Upper lobe of left lung (tissue), 6 donors: ENCODE results near the gene NEU4. TPM values are rescaled to one million over a fixed set of nuclear protein-coding genes. Genes with fewer than 3 reads are reported as not detected.
A peak's percentile ranks its signal among the peaks of the same experiment; 100 is the strongest.

Source experiments
- ATAC-seq, 2 donors: fragments of 200-7000 bp; cut with Tn5 transposase; one replicate each; pipeline ENCODE4 v1.9.1; 2022; ENCODE audit warnings: mild to moderate bottlenecking in 2 of 2, moderate library complexity in 2 of 2; ENCODE audit not compliant: low FRiP score in 2 of 2
- DNase-seq, 2 donors: peaks; one replicate each; pipeline ENCODE4 v3.0.0-alpha.2; 2019 to 2020
- H3K27ac ChIP-seq, 4 donors: fragments of 200-600 bp; sonication (generic); one replicate each; pipeline ENCODE4 v1.5.1; 2016 to 2019
- H3K27me3 ChIP-seq, 4 donors: fragments of 200-600 bp; sonication (generic); one replicate each; pipeline ENCODE4 v1.5.1; 2017 to 2019
- H3K36me3 ChIP-seq, 4 donors: fragments of 200-600 bp; sonication (generic); one replicate each; pipeline ENCODE4 v1.5.1; 2016 to 2019
- H3K4me1 ChIP-seq, 4 donors: fragments of 200-600 bp; sonication (generic); one replicate each; pipeline ENCODE4 v1.5.1; 2018 to 2019
- H3K4me3 ChIP-seq, 4 donors: fragments of 200-600 bp; sonication (generic); one replicate each; pipeline ENCODE4 v1.5.1; 2017 to 2019; ENCODE audit warnings: mild to moderate bottlenecking in 2 of 4, moderate library complexity in 1 of 4
- H3K9me3 ChIP-seq, 4 donors: fragments of 200-600 bp; sonication (generic); one replicate each; pipeline ENCODE4 v1.5.1; 2018 to 2019
- EP300 ChIP-seq, 4 donors: sonication (generic); formaldehyde crosslinking; IDR thresholded peaks; one replicate each; pipeline ENCODE4 v1.5.1; 2017; ENCODE audit warnings: antibody characterized with exemption in 4 of 4, control low read depth in 2 of 4
- POLR2A ChIP-seq, 4 donors: fragments of 450-650 bp; IDR thresholded peaks; one replicate each; pipeline ENCODE4 v1.5.1; 2016 to 2017; ENCODE audit warnings: antibody characterized with exemption in 4 of 4, mild to moderate bottlenecking in 2 of 4
- POLR2AphosphoS5 ChIP-seq, 2 donors: sonication (generic); formaldehyde crosslinking; IDR thresholded peaks; one replicate each; pipeline ENCODE4 v1.5.1; 2017; ENCODE audit warnings: antibody characterized with exemption in 2 of 2
- WGBS, 2 donors: methylation state at CpG; one replicate each; pipeline ENCODE4 v1.1.5; 2017 to 2018; 5-methylcytosine and 5-hydroxymethylcytosine counted together
- total RNA-seq, 6 donors: library from RNA; depleted of rRNA in 4 of 6; stranded (reverse); fragments of >200 nt in 4 of 6; gene quantifications; one replicate each; pipeline versions ENCODE4 v1.1.0 to v1.2.1, GENCODE V29; 2016 to 2021
- TF ChIP-seq, protein P1 (sequence below), 6 experiments: fragments of 450-650 bp in 4 of 6; fragments of 200-600 bp in 2 of 6; sonication (generic) in 2 of 6; IDR thresholded peaks; one replicate each; pipeline ENCODE4 v1.5.1; 2016 to 2019; ENCODE audit warnings: antibody characterized with exemption in 6 of 6
- donor health status: DM: no; HTN: no; CAD: no; lungs with moderate emphysema.
- donor health status: DM: no; HTN: yes; CAD: no; lungs with severe emphysema.

The NEU4 gene
- total RNA-seq, 6 donors from 2014 or later = 2.9 TPM; not detected in 5

DNA sequence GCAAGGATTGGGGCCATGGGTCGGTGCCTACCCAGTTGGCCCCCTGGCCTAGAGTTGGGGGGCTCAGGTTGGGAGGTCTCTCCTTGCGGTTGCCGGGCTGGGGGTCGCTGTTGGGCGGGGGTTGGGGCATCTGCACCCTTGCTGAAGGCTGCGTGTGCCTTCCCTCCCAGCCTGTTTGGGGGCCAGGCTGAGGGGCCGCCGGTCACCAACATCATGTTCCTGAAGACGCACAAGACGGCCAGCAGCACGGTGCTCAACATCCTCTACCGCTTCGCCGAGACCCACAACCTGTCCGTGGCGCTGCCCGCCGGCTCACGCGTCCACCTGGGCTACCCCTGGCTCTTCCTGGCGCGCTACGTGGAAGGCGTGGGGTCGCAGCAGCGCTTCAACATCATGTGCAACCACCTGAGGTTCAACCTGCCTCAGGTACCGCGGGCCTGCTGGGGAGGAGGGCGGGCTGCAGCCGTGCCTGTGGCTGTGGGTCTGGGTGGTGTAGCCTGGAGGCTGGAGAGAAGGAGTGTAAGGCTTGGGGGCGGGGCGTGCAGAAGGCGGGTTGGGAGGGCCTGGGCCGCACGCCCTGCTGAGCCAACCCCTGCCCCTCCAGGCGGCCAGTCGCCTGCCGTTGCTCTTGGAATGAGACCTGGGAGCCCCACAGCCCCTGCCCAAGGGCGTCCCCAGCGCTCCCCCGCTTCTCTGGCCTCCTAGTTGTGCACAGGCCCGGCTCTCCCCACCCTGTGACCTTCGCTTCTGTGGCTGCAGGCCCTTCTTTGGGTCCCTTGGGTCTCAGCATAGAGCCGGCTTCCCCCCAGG is 7.2 kb upstream of the NEU4 start:
- ATAC-seq (no peak), DNase-seq (peak; percentile 18 to 77)
- Histone ChIP-seq H3K4me3 (no peak overlapping the region), H3K4me1 (peaks cover 10 to 20% (median 18%) of the 10 kb centered on the region in 4 donors), H3K27me3 (peaks cover 0 to 15% (median 4%) of the 10 kb centered on the region in 4 donors), H3K9me3 (no peaks in the 10 kb centered on the region), H3K36me3 (no peaks in the 10 kb centered on the region), H3K27ac (no peak overlapping the region)
- TF ChIP-seq EP300 (IDR thresholded peaks at IDR 0.05) = no peak
- TF ChIP-seq, protein P1, sequence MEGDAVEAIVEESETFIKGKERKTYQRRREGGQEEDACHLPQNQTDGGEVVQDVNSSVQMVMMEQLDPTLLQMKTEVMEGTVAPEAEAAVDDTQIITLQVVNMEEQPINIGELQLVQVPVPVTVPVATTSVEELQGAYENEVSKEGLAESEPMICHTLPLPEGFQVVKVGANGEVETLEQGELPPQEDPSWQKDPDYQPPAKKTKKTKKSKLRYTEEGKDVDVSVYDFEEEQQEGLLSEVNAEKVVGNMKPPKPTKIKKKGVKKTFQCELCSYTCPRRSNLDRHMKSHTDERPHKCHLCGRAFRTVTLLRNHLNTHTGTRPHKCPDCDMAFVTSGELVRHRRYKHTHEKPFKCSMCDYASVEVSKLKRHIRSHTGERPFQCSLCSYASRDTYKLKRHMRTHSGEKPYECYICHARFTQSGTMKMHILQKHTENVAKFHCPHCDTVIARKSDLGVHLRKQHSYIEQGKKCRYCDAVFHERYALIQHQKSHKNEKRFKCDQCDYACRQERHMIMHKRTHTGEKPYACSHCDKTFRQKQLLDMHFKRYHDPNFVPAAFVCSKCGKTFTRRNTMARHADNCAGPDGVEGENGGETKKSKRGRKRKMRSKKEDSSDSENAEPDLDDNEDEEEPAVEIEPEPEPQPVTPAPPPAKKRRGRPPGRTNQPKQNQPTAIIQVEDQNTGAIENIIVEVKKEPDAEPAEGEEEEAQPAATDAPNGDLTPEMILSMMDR (IDR thresholded peaks at IDR 0.05) = no peak
- no peak for TF ChIP-seq POLR2AphosphoS5 (IDR thresholded peaks at IDR 0.05)
- TF ChIP-seq POLR2A (IDR thresholded peaks at IDR 0.05) = no peak
- 79% methylated on average over 18 to 37 of the region's 44 CpGs for WGBS, 2 donors

DNA sequence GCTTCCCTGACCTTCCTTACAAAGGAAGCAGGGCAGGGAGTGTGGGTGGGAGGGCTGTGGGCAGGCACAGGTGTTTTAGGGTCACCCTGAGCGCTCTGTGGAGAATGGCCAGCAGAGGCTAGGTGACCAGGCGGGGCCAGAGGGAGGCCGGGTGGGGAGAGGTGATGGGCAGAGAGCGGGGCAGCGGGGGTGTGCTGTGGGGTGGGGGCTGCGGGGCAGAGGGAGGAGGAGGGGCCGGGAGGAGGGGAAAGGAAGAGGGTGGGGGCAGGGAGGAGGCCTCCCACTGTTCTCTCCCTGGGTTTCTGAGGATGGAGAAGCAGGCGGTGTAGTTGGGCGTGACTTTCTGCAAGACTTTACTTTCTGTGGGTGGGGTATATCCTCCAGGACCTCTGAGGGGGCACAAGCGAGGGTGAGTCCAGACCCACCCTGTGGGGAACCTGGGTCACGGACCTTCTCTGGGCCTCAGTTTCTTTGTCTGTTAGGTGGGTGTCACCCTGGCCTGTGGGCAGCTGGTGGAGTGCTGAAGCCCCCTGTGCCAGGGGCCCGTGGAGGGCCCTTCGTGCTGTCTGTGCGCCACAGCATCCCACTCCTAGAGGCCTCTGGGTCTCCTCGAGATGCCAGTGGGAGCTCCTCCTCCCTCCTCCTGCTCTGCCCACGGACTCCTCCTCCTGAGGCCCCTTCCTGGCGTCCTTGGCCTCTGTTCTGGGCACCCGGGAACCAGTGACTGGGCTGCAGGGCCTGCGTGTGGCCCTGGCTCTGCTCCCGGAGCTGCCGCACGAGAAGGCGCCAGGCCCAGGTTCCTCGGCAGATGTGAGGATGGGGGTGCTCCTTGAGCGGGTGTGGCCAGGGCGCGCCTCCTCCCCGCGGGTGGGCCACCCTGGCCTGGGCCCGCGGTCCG is 6.3 kb upstream of the NEU4 start:
- Histone ChIP-seq H3K4me1 (peaks cover 10 to 20% (median 18%) of the 10 kb centered on the region in 4 donors), H3K27ac (no peak overlapping the region), H3K4me3 (peak overlapping the region in 1 of 4 donors; percentile 51), H3K9me3 (no peaks in the 10 kb centered on the region), H3K36me3 (no peaks in the 10 kb centered on the region), H3K27me3 (peaks cover 0 to 15% (median 4%) of the 10 kb centered on the region in 4 donors)
- TF ChIP-seq, protein P1 (IDR thresholded peaks at IDR 0.05) = no peak
- TF ChIP-seq POLR2A (IDR thresholded peaks at IDR 0.05) (no peak), EP300 (IDR thresholded peaks at IDR 0.05) (no peak), POLR2AphosphoS5 (IDR thresholded peaks at IDR 0.05) (no peak)
- WGBS, 2 donors = 50 to 58% methylated on average over 16 to 30 of the region's 32 CpGs
- no peak for ATAC-seq
- peak in 1 of 2 donors; percentile 42 for DNase-seq

DNA sequence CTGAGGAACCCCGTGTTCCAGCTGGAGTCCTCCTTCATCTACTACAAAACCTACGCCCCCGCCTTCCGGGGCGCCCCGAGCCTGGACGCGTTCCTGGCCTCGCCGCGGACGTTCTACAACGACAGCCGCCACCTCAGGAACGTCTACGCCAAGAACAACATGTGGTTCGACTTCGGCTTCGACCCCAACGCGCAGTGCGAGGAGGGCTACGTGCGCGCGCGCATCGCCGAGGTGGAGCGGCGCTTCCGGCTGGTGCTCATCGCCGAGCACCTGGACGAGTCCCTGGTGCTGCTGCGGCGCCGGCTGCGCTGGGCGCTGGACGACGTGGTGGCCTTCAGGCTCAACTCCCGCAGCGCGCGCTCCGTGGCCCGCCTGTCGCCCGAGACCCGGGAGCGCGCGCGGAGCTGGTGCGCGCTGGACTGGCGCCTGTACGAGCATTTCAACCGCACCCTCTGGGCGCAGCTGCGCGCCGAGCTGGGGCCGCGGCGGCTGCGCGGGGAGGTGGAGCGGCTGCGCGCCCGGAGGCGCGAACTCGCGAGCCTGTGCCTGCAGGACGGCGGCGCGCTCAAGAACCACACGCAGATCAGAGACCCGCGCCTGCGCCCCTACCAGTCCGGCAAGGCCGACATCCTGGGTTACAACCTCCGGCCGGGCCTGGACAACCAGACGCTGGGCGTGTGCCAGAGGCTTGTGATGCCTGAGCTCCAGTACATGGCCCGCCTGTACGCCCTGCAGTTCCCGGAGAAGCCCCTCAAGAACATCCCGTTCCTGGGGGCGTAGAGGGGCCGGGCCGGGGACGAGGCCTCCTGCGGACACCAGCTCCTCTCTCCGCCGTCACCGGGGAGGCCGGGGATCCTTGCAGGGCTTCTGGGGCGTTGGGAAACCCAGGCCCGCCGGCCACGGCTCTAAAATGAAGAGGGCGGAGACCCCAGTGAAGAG is 5.3 kb upstream of the NEU4 start:
- Histone ChIP-seq H3K4me1 (peaks cover 10 to 20% (median 18%) of the 10 kb centered on the region in 4 donors), H3K9me3 (no peaks in the 10 kb centered on the region), H3K36me3 (no peaks in the 10 kb centered on the region), H3K4me3 (peak overlapping the region in 3 of 4 donors; percentile 31 to 51 (median 40)), H3K27ac (no peak overlapping the region), H3K27me3 (peaks cover 0 to 15% (median 4%) of the 10 kb centered on the region in 4 donors)
- TF ChIP-seq, protein P1 (IDR thresholded peaks at IDR 0.05) = no peak
- TF ChIP-seq EP300 (IDR thresholded peaks at IDR 0.05) = no peak
- TF ChIP-seq POLR2A (IDR thresholded peaks at IDR 0.05) = no peak
- no peak for TF ChIP-seq POLR2AphosphoS5 (IDR thresholded peaks at IDR 0.05)
- ATAC-seq (peak in 1 of 2 donors; percentile 59), DNase-seq (peak; percentile 22 to 88)
- WGBS, 2 donors = 2 to 20% methylated on average over 1 to 25 of the region's 109 CpGs
